ENCODE results near the gene NDUFA12.

NDUFA12 gene

GRCh38 chr12:94980577-94980976 is 22.9 kb downstream of the NDUFA12 start:
- DNase-seq (ENCODE audit: low read depth) = no peak

- no peak for DNase-seq (ENCODE audit: low read depth)
Observed at GRCh38 chr12:94979941-94980340, 23.6 kb downstream of the NDUFA12 start.

GRCh38 chr12:94977766-94978468 is 25.6 kb downstream of the NDUFA12 start:
- DNase-seq (ENCODE audit: low read depth) = no peak

- peak; percentile 11 for DNase-seq (ENCODE audit: low read depth)
Observed at GRCh38 chr12:94973221-94973620, 30.3 kb downstream of the NDUFA12 start.

GRCh38 chr12:94972795-94973194 is 30.7 kb downstream of the NDUFA12 start:
- DNase-seq (ENCODE audit: low read depth) = no peak

- DNase-seq (ENCODE audit: low read depth) = no peak
Observed at GRCh38 chr12:94971923-94972322, 31.6 kb downstream of the NDUFA12 start.

GRCh38 chr12:94970560-94970959 is 32.9 kb downstream of the NDUFA12 start:
- no peak for DNase-seq (ENCODE audit: low read depth)

- DNase-seq (ENCODE audit: low read depth) = no peak
Observed at GRCh38 chr12:94969424-94969823, 34.1 kb downstream of the NDUFA12 start.

- DNase-seq (ENCODE audit: low read depth) = no peak
Observed at GRCh38 chr12:94965982-94966630, 37.4 kb downstream of the NDUFA12 start.

- DNase-seq (ENCODE audit: low read depth) = no peak
Observed at GRCh38 chr12:94963649-94964048, 39.8 kb downstream of the NDUFA12 start.

- DNase-seq (ENCODE audit: low read depth) = no peak
Observed at GRCh38 chr12:94962670-94963069, 40.8 kb downstream of the NDUFA12 start.

GRCh38 chr12:94961911-94962310 is 41.6 kb downstream of the NDUFA12 start:
- DNase-seq (ENCODE audit: low read depth) = no peak

- no peak for DNase-seq (ENCODE audit: low read depth)
Observed at GRCh38 chr12:94961256-94961824, 42.2 kb downstream of the NDUFA12 start.

GRCh38 chr12:94957006-94957405 is 46.5 kb downstream of the NDUFA12 start:
- DNase-seq (ENCODE audit: low read depth) = no peak

GRCh38 chr12:94954948-94955592 is 48.4 kb downstream of the NDUFA12 start:
- no peak for DNase-seq (ENCODE audit: low read depth)

GRCh38 chr12:94954029-94954685 is 49.3 kb downstream of the NDUFA12 start:
- no peak for DNase-seq (ENCODE audit: low read depth)

- DNase-seq (ENCODE audit: low read depth) = no peak
Observed at GRCh38 chr12:94952325-94952724, 51.2 kb downstream of the NDUFA12 start.

GRCh38 chr12:94951071-94951934 is 52.2 kb downstream of the NDUFA12 start:
- no peak for DNase-seq (ENCODE audit: low read depth)

GRCh38 chr12:94948232-94948810 is 55.2 kb downstream of the NDUFA12 start:
- no peak for DNase-seq (ENCODE audit: low read depth)

GRCh38 chr12:94942663-94943062 is 60.8 kb downstream of the NDUFA12 start:
- DNase-seq (ENCODE audit: low read depth) = no peak

- DNase-seq (ENCODE audit: low read depth) = peak; percentile 80
Observed at GRCh38 chr12:94941440-94941862, 62.0 kb downstream of the NDUFA12 start.

Measured in GM04503 (cell line).